HEK293 (cell line): Measurements from ENCODE around the gene RPAP3.

Experiments
- ZNF473 ChIP-seq: fragments of 450-650 bp; formaldehyde crosslinking; IDR thresholded peaks from 2 replicates; pipeline ENCODE4 v1.5.1; 2017; ENCODE audit warnings: missing biosample characterization, missing genetic modification characterization
- TF ChIP-seq, protein P1 (sequence below): fragments of 450-650 bp; formaldehyde crosslinking; IDR thresholded peaks from 2 replicates; pipeline ENCODE4 v1.5.1; 2016; ENCODE audit warnings: missing biosample characterization, missing genetic modification characterization
- TF ChIP-seq, protein P2 (sequence below): fragments of 450-650 bp; IDR thresholded peaks from 2 replicates; pipeline ENCODE4 v1.5.1; 2018; ENCODE audit warnings: missing biosample characterization, mild to moderate bottlenecking, missing genetic modification characterization

DNA sequence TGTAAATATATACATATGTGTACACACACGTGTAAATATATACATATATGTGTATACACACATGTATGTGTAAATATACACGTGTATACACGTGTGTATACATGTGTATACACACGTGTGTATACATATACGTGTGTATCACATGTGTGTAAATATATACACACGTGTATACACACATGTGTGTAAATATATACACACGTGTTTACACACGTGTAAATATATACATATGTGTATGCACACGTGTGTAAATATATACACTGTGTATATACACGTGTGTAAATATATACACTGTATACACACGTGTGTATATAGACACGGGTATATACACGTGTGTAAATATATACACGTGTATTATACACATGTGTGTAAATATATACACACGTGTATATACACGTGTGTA, 71.7 kb downstream of the RPAP3 start:
- TF ChIP-seq ZNF473: no peak
- TF ChIP-seq, protein P1, sequence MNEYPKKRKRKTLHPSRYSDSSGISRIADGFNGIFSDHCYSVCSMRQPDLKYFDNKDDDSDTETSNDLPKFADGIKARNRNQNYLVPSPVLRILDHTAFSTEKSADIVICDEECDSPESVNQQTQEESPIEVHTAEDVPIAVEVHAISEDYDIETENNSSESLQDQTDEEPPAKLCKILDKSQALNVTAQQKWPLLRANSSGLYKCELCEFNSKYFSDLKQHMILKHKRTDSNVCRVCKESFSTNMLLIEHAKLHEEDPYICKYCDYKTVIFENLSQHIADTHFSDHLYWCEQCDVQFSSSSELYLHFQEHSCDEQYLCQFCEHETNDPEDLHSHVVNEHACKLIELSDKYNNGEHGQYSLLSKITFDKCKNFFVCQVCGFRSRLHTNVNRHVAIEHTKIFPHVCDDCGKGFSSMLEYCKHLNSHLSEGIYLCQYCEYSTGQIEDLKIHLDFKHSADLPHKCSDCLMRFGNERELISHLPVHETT (tag by site-specific recombination): no peak
- TF ChIP-seq, protein P2, sequence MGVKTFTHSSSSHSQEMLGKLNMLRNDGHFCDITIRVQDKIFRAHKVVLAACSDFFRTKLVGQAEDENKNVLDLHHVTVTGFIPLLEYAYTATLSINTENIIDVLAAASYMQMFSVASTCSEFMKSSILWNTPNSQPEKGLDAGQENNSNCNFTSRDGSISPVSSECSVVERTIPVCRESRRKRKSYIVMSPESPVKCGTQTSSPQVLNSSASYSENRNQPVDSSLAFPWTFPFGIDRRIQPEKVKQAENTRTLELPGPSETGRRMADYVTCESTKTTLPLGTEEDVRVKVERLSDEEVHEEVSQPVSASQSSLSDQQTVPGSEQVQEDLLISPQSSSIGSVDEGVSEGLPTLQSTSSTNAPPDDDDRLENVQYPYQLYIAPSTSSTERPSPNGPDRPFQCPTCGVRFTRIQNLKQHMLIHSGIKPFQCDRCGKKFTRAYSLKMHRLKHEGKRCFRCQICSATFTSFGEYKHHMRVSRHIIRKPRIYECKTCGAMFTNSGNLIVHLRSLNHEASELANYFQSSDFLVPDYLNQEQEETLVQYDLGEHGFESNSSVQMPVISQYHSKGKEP (tag by site-specific recombination): no peak
